T47D (cell line): ENCODE data around the gene SUPV3L1.
"Not testable (repeated sequence)": the region's sequence is repeated elsewhere in the genome, so short reads cannot be mapped to it uniquely, and the experiment has no call there.

Experiments
- DNase-seq, 2 experiments: peaks; one replicate each; pipeline versions ENCODE4 v3.0.0 to v3.0.0-alpha.2; 2011 to 2012; ENCODE audit warnings: low read depth in 1 of 2, low spot score in 1 of 2
- JUND ChIP-seq: IDR thresholded peaks from 2 replicates; pipeline ENCODE4 v1.6.1; 2012; ENCODE audit warnings: low read depth
- in situ Hi-C: cut with HindIII; loops from 2 replicates; pipeline ENCODE4 v1.10.0; 2016; ENCODE audit warnings: low sequenced_read_pairs, low pct_unique_long_range_greater_than_20kb

The SUPV3L1 gene

GRCh38 chr10:69179743-69180524 is at the start of gene SUPV3L1:
Gene SUPV3L1 (plus strand): TSS chr10:69180234. CDS start chr10:69180292, 58 bp downstream.
- TF ChIP-seq JUND: no peak
- peak; percentile 66 to 96 for DNase-seq
- in situ Hi-C loops: no loop called here

- no peak for TF ChIP-seq JUND
- in situ Hi-C loops: no loop called here
- DNase-seq: no peak
Observed at GRCh38 chr10:69130251-69130650, 49.8 kb upstream of the SUPV3L1 start.

DNA sequence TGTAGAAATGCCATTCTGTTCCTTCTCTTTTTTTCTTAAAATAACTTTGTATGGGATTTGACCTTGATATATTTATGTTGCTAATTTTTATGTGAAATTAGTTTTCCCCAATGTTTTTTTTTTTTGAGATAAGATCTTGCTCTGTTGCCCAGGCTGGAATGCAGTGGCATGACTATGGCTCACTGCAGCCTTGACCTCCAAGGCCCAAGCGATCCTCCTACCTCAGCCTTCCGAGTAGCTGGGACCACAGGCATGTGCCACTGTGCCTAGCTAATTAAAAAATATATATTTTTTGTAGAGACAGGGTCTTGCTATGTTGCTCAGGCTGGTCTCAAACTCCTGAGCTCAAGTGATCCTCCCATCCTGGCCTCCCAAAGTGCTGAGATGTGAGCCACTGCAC is 40.1 kb upstream of the SUPV3L1 start:
- in situ Hi-C loops: no loop called here
- TF ChIP-seq JUND: no peak
- DNase-seq: no peak

GRCh38 chr10:69141304-69141703 is 38.7 kb upstream of the SUPV3L1 start:
- no peak for DNase-seq
- no peak for TF ChIP-seq JUND
- in situ Hi-C loops: no loop called here

DNA sequence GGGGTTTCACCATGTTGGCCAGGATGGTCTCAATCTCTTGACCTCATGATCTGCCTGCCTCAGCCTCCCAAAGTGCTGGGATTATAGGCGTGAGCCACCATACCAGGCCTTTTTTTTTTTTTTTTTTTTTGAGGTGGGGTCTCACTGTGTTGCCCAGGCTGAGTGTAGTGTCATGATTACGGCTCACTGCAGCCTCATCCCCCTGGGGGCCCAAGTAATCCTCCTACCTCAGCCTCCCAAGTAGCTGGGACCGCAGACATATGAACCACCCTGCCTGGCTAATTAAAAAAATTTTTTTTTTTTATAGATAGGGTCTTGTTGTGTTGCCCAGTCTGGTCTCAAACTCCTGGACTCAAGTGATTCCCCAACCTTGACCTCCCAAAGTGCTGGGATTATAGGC is 38.0 kb upstream of the SUPV3L1 start:
- in situ Hi-C loops, DNase-seq: not testable (repeated sequence)

DNA sequence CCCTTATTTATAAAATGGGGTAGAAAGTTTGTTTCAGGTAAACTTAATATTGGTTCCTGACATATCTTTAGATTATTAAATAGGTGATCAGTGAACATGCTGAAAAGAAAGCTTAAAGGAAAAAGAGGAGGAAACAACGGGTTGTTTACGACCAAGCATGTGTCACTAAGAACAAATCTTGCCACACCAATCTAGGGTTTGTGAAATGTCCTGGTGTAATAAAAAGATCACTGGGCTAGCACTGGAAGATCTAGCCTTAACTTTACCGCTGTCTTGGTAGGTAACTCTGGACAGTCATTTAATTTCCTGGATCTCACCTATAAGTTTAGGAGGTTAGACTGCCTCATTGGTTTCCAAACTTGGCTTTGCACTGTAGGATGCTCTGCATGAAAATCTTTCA is 37.1 kb upstream of the SUPV3L1 start:
- no peak for DNase-seq
- TF ChIP-seq JUND: no peak
- in situ Hi-C loops: no loop called here

DNA sequence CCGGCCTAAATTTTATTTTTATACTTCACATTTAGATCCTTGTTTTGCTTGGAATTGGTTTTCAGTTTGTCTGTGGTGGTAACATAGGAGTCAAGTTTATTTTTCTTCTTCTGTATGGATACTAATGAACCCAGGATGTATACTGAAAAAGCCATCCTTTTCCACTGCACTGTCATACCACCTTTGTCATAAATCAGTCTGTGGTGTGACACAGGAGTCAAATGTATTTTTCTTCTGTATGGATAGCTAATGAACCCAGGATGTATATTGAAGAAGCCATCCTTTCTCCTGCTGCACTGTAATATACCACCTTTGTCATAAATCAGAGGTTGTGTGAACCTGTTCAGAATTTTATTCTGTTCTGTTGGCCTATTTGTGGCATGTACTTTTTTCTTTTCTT is 34.7 kb upstream of the SUPV3L1 start:
- TF ChIP-seq JUND: no peak
- no peak for DNase-seq
- in situ Hi-C loops: no loop called here

DNA sequence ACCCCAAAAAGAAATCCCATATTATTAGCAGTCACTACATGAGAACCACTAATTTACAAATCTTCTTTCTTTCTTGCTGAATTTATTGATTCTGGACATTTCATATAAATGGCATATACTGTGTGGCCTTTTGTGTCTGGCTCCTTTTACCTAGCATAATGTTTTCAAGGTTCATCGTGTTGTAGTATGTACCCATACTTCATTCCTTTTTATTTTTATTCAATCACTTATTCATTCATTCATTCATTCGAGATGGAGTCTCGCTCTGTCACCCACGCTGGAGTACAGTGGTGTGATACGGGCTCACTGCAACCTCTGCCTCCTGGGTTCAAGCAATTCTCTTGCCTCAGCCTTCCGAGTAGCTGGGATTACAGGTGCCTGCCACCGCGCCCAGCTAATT is 34.2 kb upstream of the SUPV3L1 start:
- no peak for DNase-seq
- TF ChIP-seq JUND: no peak
- in situ Hi-C loops: no loop called here

DNA sequence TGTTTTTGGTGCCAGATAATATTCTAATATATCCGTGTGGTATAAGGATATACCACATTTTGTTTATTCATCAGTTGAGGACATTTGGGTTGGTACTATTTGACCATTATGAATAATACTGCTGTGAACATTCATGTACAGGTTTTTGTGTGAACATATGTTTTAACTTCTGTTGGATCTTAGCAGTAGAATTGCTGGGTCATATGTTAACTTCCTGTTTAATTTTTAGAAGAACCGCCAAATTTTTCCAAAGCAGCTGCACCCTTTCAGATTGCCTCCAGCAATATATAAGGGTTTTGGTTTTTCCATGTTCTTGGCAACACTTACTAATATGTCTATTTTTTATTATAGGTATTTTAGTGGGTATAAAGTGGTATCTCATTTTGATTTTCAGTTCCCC is 33.3 kb upstream of the SUPV3L1 start:
- DNase-seq: no peak
- no peak for TF ChIP-seq JUND
- in situ Hi-C loops: no loop called here

- TF ChIP-seq JUND: no peak
- in situ Hi-C loops: no loop called here
- DNase-seq: no peak
Observed at GRCh38 chr10:69151984-69152383, 28.1 kb upstream of the SUPV3L1 start.

DNA sequence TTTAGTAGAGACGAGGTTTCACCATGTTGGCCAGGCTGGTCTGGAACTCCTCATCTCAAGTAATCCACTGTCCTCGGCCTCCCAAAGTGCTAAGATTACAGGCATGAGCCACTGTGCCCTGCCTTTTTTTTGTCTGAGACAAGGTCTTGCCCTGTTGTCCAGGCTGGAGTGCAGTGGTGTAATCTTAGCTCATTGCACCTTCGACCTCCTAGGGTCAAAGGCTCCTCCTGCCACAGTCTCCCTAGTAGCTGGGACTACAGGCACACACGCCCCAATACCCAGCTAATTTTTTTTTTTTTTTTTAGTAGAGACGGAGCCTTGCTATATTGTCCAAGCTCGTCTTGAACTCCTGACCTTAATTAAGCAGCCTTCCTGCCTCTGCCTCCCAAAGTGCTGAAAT is 26.8 kb upstream of the SUPV3L1 start:
- in situ Hi-C loops: no loop called here
- TF ChIP-seq JUND: no peak
- DNase-seq: no peak

- no peak for DNase-seq
- no peak for TF ChIP-seq JUND
- in situ Hi-C loops: no loop called here
Observed at GRCh38 chr10:69160809-69161241, 19.2 kb upstream of the SUPV3L1 start.

DNA sequence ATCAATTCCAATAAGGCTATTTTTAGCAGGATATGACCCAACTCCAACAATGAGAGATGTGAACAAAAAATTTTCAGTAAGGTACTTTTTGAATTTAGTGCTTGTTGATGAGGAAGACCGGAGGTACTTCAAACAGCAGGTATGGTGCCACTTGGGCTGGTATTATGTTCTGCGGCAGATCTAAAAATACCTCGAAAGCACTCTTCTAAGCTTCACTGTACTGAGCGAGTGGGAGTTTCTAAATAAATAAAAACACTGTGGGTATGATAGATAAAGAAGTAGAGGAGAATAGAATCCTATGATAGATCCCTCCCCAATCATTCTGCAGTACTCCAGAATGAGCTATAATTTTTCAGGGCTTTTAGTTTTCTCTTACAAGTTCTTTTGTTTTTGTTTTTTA is 11.5 kb upstream of the SUPV3L1 start:
- no peak for TF ChIP-seq JUND
- no peak for DNase-seq
- in situ Hi-C loops: no loop called here

GRCh38 chr10:69172241-69172982 is 7.6 kb upstream of the SUPV3L1 start:
- no peak for TF ChIP-seq JUND
- DNase-seq: no peak
- in situ Hi-C loops: no loop called here

GRCh38 chr10:69175326-69175725 is 4.7 kb upstream of the SUPV3L1 start:
- in situ Hi-C loops, DNase-seq: not testable (repeated sequence)
